IPS-18c (cell line): ENCODE data around the gene HS6ST3.

Experiments used
- H3K4me3 ChIP-seq: 2 replicates; pipeline ENCODE4 v1.7.0; 2013; ENCODE audit warnings: low read depth, mild to moderate bottlenecking, low read length, moderate library complexity; ENCODE audit not compliant: insufficient read depth
- H3K9me3 ChIP-seq: one replicate; pipeline ENCODE4 v1.6.1; 2013; ENCODE audit warnings: mild to moderate bottlenecking, low read length, moderate library complexity; ENCODE audit not compliant: control insufficient read depth, insufficient read depth

The HS6ST3 gene

GRCh38 chr13:96621634-96622183 is 531.8 kb downstream of the HS6ST3 start:
- H3K9me3 ChIP-seq = no peaks in the 10 kb centered on the region
- no peak overlapping the region for H3K4me3 ChIP-seq

- Histone ChIP-seq H3K4me3 (no peak overlapping the region), H3K9me3 (no peaks in the 10 kb centered on the region)
Measured at GRCh38 chr13:96629331-96629730, 539.4 kb downstream of the HS6ST3 start.

- Histone ChIP-seq H3K9me3 (no peaks in the 10 kb centered on the region), H3K4me3 (no peak overlapping the region)
Measured at GRCh38 chr13:96632536-96633320, 542.8 kb downstream of the HS6ST3 start.

GRCh38 chr13:96636001-96636709 is 546.2 kb downstream of the HS6ST3 start:
- Histone ChIP-seq H3K9me3 (no peaks in the 10 kb centered on the region), H3K4me3 (no peak overlapping the region)

- no peaks in the 10 kb centered on the region for H3K9me3 ChIP-seq
- no peak overlapping the region for H3K4me3 ChIP-seq
Measured at GRCh38 chr13:96637039-96637438, 547.1 kb downstream of the HS6ST3 start.

- no peak overlapping the region for H3K4me3 ChIP-seq
- no peaks in the 10 kb centered on the region for H3K9me3 ChIP-seq
Measured at GRCh38 chr13:96646101-96646500, 556.2 kb downstream of the HS6ST3 start.

- H3K4me3 ChIP-seq = no peak overlapping the region
- H3K9me3 ChIP-seq = no peaks in the 10 kb centered on the region
Measured at GRCh38 chr13:96646515-96647211, 556.8 kb downstream of the HS6ST3 start.

GRCh38 chr13:96650301-96650886 is 560.5 kb downstream of the HS6ST3 start:
- Histone ChIP-seq H3K9me3 (no peaks in the 10 kb centered on the region), H3K4me3 (no peak overlapping the region)

GRCh38 chr13:96651598-96651997 is 561.7 kb downstream of the HS6ST3 start:
- H3K9me3 ChIP-seq = no peaks in the 10 kb centered on the region
- no peak overlapping the region for H3K4me3 ChIP-seq

GRCh38 chr13:96652506-96652905 is 562.6 kb downstream of the HS6ST3 start:
- Histone ChIP-seq H3K9me3 (no peaks in the 10 kb centered on the region), H3K4me3 (no peak overlapping the region)

- Histone ChIP-seq H3K9me3 (no peaks in the 10 kb centered on the region), H3K4me3 (no peak overlapping the region)
Measured at GRCh38 chr13:96661612-96662011, 571.7 kb downstream of the HS6ST3 start.

GRCh38 chr13:96662036-96662435 is 572.1 kb downstream of the HS6ST3 start:
- Histone ChIP-seq H3K4me3 (no peak overlapping the region), H3K9me3 (no peaks in the 10 kb centered on the region)

- H3K4me3 ChIP-seq = no peak overlapping the region
- no peaks in the 10 kb centered on the region for H3K9me3 ChIP-seq
Measured at GRCh38 chr13:96667294-96668018, 577.5 kb downstream of the HS6ST3 start.

- H3K4me3 ChIP-seq = no peak overlapping the region
- H3K9me3 ChIP-seq = peaks cover 5% of the 10 kb centered on the region
Measured at GRCh38 chr13:96671073-96671472, 581.2 kb downstream of the HS6ST3 start.

- Histone ChIP-seq H3K9me3 (peaks cover 5% of the 10 kb centered on the region), H3K4me3 (no peak overlapping the region)
Measured at GRCh38 chr13:96672016-96672415, 582.1 kb downstream of the HS6ST3 start.

GRCh38 chr13:96673825-96674224 is 583.9 kb downstream of the HS6ST3 start:
- Histone ChIP-seq H3K4me3 (no peak overlapping the region), H3K9me3 (peaks cover 5% of the 10 kb centered on the region)

GRCh38 chr13:96677029-96677428 is 587.1 kb downstream of the HS6ST3 start:
- peaks cover 5% of the 10 kb centered on the region for H3K9me3 ChIP-seq

More at GRCh38 chr13:96677029-96677428, 587.1 kb downstream of the HS6ST3 start:
- no peak overlapping the region for H3K4me3 ChIP-seq
